Keratinocyte (primary cell): ENCODE measurements around the gene MORF4L1.
"Not testable (repeated sequence)": the region's sequence is repeated elsewhere in the genome, so short reads cannot be mapped to it uniquely, and the experiment has no call there.

Source experiments
- CTCF ChIP-seq, 3 experiments: IDR thresholded peaks in 1 of 3; conservative IDR thresholded peaks in 1 of 3; optimal IDR thresholded peaks in 1 of 3; 2 replicates in 2 of 3; 3 replicates in 1 of 3; pipeline versions ENCODE3 to v1.5.1; 2011; ENCODE audit warnings: low read length in 3 of 3, mild to moderate bottlenecking in 3 of 3, moderate library complexity in 2 of 3, control low read depth in 1 of 3, inconsistent platforms in 1 of 3; ENCODE audit not compliant: insufficient read depth in 2 of 3; ENCODE audit errors: extremely low read depth in 1 of 3
- EZH2 ChIP-seq: IDR thresholded peaks from one replicate; pipeline ENCODE4 v1.6.1; 2012; ENCODE audit warnings: inconsistent platforms, mild to moderate bottlenecking, low read length, moderate library complexity

GRCh38 chr15:78847387-78847906, 25.2 kb upstream of the MORF4L1 start:
- TF ChIP-seq CTCF (optimal IDR thresholded peaks at IDR 0.05 in 1 of 3, IDR thresholded peaks at IDR 0.05 in 1 of 3, conservative IDR thresholded peaks at IDR 0.05 in 1 of 3; ENCODE audit: extremely low read depth in 1 of 3, insufficient read depth in 2 of 3, low read length in 3 of 3); EZH2: not testable (repeated sequence)
